Coronary artery (tissue), 2 donors: ENCODE data around the gene ZIC1.

Experiments
- DNase-seq: peaks from one replicate; pipeline ENCODE4 v3.0.0-alpha.2; 2017; ENCODE audit warnings: low spot score
- H3K27ac ChIP-seq, 2 donors: fragments of 200-600 bp; sonication (generic); one replicate each; pipeline ENCODE4 v1.5.1; 2016 to 2019
- H3K4me3 ChIP-seq: fragments of 200-600 bp; sonication (generic); 2 replicates; pipeline ENCODE4 v1.5.1; 2016; ENCODE audit warnings: mild to moderate bottlenecking, moderate library complexity
- TF ChIP-seq, protein P1 (sequence below): fragments of 200-600 bp; sonication (generic); IDR thresholded peaks from one replicate; pipeline ENCODE4 v1.5.1; 2019; ENCODE audit warnings: antibody characterized with exemption

The ZIC1 gene

GRCh38 chr3:147365196-147366115 lies 43.7 kb upstream of the ZIC1 start:
- TF ChIP-seq, protein P1, sequence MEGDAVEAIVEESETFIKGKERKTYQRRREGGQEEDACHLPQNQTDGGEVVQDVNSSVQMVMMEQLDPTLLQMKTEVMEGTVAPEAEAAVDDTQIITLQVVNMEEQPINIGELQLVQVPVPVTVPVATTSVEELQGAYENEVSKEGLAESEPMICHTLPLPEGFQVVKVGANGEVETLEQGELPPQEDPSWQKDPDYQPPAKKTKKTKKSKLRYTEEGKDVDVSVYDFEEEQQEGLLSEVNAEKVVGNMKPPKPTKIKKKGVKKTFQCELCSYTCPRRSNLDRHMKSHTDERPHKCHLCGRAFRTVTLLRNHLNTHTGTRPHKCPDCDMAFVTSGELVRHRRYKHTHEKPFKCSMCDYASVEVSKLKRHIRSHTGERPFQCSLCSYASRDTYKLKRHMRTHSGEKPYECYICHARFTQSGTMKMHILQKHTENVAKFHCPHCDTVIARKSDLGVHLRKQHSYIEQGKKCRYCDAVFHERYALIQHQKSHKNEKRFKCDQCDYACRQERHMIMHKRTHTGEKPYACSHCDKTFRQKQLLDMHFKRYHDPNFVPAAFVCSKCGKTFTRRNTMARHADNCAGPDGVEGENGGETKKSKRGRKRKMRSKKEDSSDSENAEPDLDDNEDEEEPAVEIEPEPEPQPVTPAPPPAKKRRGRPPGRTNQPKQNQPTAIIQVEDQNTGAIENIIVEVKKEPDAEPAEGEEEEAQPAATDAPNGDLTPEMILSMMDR = no peak
- DNase-seq = no peak
- Histone ChIP-seq H3K4me3 (no peak overlapping the region), H3K27ac (no peak overlapping the region)

GRCh38 chr3:147367676-147368075 lies 41.5 kb upstream of the ZIC1 start:
- H3K4me3 ChIP-seq = no peak overlapping the region
- TF ChIP-seq, protein P1 = no peak
- DNase-seq = no peak
- no peak overlapping the region for H3K27ac ChIP-seq

DNA sequence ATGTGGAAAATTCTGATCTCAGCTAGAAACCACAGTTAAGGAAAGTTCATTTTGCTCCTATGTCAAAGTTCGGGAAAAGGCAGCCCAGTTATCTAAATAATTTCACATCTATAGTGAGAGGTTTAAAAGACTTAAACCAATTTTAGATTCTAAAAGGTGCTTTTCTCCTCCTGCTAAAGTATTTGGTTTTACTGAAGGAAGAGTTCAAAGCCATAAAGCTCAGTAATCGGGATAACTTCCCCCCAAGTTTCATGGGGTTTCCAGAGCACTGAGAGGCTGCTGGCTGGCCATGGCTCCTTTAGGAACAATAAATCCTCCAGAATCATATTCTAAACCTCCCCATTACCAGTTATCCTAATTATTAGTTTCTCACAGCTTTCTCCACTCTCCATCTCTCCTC lies 41.0 kb upstream of the ZIC1 start:
- Histone ChIP-seq H3K4me3 (no peak overlapping the region), H3K27ac (no peak overlapping the region)
- TF ChIP-seq, protein P1 = no peak
- DNase-seq = no peak

DNA sequence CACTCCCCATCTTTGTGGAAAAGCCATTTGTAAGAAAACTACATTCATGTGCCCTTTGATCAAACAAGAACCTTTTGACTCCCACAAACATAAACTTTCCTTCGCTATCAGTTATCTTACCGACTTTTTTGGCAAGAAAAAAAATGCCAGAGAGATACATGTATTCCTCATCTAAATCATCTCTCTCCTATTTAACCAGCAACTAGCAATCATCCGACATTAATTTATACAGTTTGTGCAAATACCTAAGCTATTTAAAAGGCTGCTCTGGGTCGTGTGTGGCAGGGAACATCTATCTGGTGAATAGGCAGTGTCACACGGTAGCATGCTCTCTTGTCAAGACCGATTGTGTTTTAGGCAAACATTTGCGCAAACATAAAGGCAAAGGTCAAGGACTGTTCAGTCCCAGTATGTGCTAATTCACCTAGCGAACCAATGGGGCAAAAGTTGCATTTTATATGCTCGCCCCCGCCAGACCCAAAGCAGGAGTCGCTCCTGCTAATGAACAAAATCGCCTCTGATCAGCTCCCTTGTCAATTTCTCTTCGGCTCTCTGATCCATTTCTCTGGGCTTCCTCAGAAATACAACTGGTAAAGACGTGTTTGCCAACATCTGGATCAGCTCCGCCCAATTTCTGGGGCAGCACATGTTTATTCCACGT lies 40.5 kb upstream of the ZIC1 start:
- TF ChIP-seq, protein P1 = no peak
- DNase-seq = no peak
- no peak overlapping the region for H3K4me3 ChIP-seq
- no peak overlapping the region for H3K27ac ChIP-seq

DNA sequence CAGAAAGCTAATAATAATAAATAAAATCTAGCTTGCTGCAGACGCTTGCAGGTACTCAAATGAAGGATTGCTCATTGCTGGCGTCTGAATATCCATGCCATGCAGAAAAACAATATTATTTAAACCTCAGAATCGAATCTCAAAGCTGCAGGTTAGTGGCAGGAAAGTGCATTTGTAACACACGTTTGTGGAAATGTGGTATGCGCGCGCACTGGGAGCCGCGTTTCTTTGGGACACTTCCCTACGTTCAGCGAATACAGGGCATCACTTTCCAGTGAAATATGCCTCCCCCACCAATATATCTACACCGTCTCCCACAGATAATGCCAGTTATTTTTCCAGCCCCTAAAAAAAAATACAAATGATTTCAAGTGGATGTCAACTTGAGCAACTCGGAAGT lies 39.9 kb upstream of the ZIC1 start:
- no peak overlapping the region for H3K27ac ChIP-seq
- DNase-seq = no peak
- TF ChIP-seq, protein P1 = no peak
- no peak overlapping the region for H3K4me3 ChIP-seq

GRCh38 chr3:147369661-147370123 lies 39.5 kb upstream of the ZIC1 start:
- no peak for DNase-seq
- TF ChIP-seq, protein P1 = no peak
- no peak overlapping the region for H3K27ac ChIP-seq
- no peak overlapping the region for H3K4me3 ChIP-seq

DNA sequence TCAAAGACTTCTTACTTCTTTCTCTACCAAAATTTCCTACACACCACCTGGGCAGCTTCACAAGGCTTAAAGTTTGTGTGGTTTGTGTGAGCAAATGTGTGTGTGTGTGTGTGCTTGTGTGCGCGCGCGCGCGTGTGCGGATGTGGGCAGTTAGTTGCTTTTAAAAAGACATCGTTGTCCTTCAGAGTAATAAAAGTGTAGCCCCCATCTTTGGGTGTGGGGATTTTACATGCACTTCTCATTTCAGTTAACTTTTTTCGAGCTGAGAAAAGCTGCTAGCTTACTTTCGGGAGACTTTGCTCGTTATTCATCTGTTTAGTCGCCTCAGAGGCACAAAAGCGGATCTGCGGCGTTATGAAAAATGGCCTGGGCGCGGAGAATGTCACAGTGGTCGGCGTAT lies 38.8 kb upstream of the ZIC1 start:
- TF ChIP-seq, protein P1 = no peak
- no peak for DNase-seq
- no peak overlapping the region for H3K4me3 ChIP-seq
- H3K27ac ChIP-seq = no peak overlapping the region
